ENCODE measurements around the gene STARD3NL. TPM values are rescaled to one million over a fixed set of nuclear protein-coding genes. Genes with fewer than 3 reads are reported as not detected.

STARD3NL gene
- total RNA-seq, 2 experiments from 2014 or later = 16.3 to 21.7 TPM

GRCh38 chr7:38177621-38178003, 433 bp upstream of the STARD3NL start:
- peaks cover 22% of the 10 kb centered on the region; the same call in 1 of the 2 replicates for H3K79me2 ChIP-seq (ENCODE audit: insufficient read depth, low read depth, low read length)
- H2AFZ ChIP-seq (ENCODE audit: low read length) = peak overlapping the region; percentile 100
- intact Hi-C loops (cut with micrococcal nuclease; ENCODE audit: unreplicated experiment) = loop anchor here (5.0 kb wide), 1 partner anchor 155 kb away; no protein-coding TSS in a partner anchor
- H3K4me3 ChIP-seq (ENCODE audit: low read depth, low read length, poor library complexity, severe bottlenecking) = peak overlapping the region; percentile 96
- CTCF ChIA-PET (ENCODE audit: unreplicated experiment) = interaction anchor here (0.8 to 1.6 kb wide), 2 partner anchors 38 to 158 kb away, joined by 3 to 4 read pairs; no protein-coding TSS in a partner anchor
- BruUV-seq (replicated peaks) = no TSS peak
- no peaks in the 10 kb centered on the region; the same call in 1 of the 2 replicates for H3K9me2 ChIP-seq (ENCODE audit: insufficient read depth, low read length)
- H4K20me1 ChIP-seq (ENCODE audit: insufficient read depth, low read length) = no peaks in the 10 kb centered on the region
- POLR2A ChIA-PET = interaction anchor here (0.8 to 1.4 kb wide), 5 partner anchors 9 to 49 kb away, joined by 3 to 7 read pairs (median 3); no protein-coding TSS in a partner anchor
- H3K9me3 ChIP-seq (ENCODE audit: low read length) = no peaks in the 10 kb centered on the region; the same call in 1 of the 2 replicates
- DNase-seq (ENCODE audit: low spot score) = no peak
- H3K4me2 ChIP-seq (ENCODE audit: low read length) = peak overlapping the region; percentile 92
- H3K27ac ChIP-seq (ENCODE audit: low read depth, low read length, poor library complexity, severe bottlenecking) = no peak overlapping the region
- no peaks in the 10 kb centered on the region for H3K36me3 ChIP-seq (ENCODE audit: insufficient read depth, low read length)
- H3K4me1 ChIP-seq (ENCODE audit: insufficient read depth, low read length, poor library complexity, severe bottlenecking) = peaks cover 11% of the 10 kb centered on the region
- TF ChIP-seq CTCF (conservative IDR thresholded peaks at IDR 0.05; ENCODE audit: low read length) = no peak
- no peak for TF ChIP-seq EZH2phosphoT487 (IDR thresholded peaks at IDR 0.05; ENCODE audit: borderline replicate concordance, low read depth, low read length)

GRCh38 chr7:38178695-38179344, 775 bp downstream of the STARD3NL start:
- Histone ChIP-seq H3K4me1 (ENCODE audit: insufficient read depth, low read length, poor library complexity, severe bottlenecking) (peaks cover 11% of the 10 kb centered on the region), H3K4me3 (ENCODE audit: low read depth, low read length, poor library complexity, severe bottlenecking) (peak overlapping the region; percentile 96), H3K9me3 (ENCODE audit: low read length) (no peaks in the 10 kb centered on the region; the same call in 1 of the 2 replicates), H3K27ac (ENCODE audit: low read depth, low read length, poor library complexity, severe bottlenecking) (no peak overlapping the region), H2AFZ (ENCODE audit: low read length) (peak overlapping the region; percentile 100), H3K4me2 (ENCODE audit: low read length) (peak overlapping the region; percentile 92), H3K79me2 (ENCODE audit: insufficient read depth, low read depth, low read length) (peaks cover 22% of the 10 kb centered on the region; the same call in 1 of the 2 replicates), H3K36me3 (ENCODE audit: insufficient read depth, low read length) (no peaks in the 10 kb centered on the region), H3K9me2 (ENCODE audit: insufficient read depth, low read length) (no peaks in the 10 kb centered on the region; the same call in 1 of the 2 replicates), H4K20me1 (ENCODE audit: insufficient read depth, low read length) (no peaks in the 10 kb centered on the region)
- no peak for TF ChIP-seq EZH2phosphoT487 (IDR thresholded peaks at IDR 0.05; ENCODE audit: borderline replicate concordance, low read depth, low read length)
- 0 out of 2 replicates have a peak, but pooled peaks have one; percentile 20 for TF ChIP-seq CTCF (conservative IDR thresholded peaks at IDR 0.05; ENCODE audit: low read length)
- CTCF ChIA-PET (ENCODE audit: unreplicated experiment) = no interaction called here
- peak; percentile 46 for DNase-seq (ENCODE audit: low spot score)
- POLR2A ChIA-PET = interaction anchor here (1.0 to 1.4 kb wide), 4 partner anchors 10 to 25 kb away, joined by 3 to 7 read pairs (median 5); no protein-coding TSS in a partner anchor
- TSS peak; percentile 57 for BruUV-seq (replicated peaks)
- intact Hi-C loops (cut with micrococcal nuclease; ENCODE audit: unreplicated experiment) = loop anchor here (5.0 kb wide), 1 partner anchor 153 kb away; no protein-coding TSS in a partner anchor
